HG03571 (cell line): ENCODE measurements around the gene ZNF277.
"Not testable (repeated sequence)": the region's sequence is repeated elsewhere in the genome, so short reads cannot be mapped to it uniquely, and the experiment has no call there.

ENCODE experiments used
- ATAC-seq: cut with Tn5 transposase; IDR thresholded peaks from one replicate; pipeline ENCODE4 v1.9.1; 2021; ENCODE audit not compliant: unreplicated experiment

Gene ZNF277

DNA sequence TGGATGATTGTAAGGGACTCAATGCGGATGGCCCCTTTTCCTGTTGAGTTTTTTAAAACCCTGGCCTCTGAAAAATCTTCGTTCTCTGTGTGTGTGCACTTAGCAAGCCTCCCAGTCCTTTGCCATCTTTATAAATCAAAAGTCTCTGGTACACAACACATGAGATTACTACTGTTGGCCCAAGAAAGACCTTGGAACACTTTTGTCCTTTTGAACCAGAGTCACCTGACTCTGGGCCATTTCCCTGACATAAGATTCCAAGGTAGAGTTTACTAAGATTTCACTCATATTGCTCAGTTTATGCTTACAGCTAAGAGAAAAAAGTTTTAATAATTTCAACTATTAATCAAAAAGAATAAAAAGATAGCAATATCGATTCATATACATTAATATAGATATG, 179.0 kb downstream of the ZNF277 start:
- ATAC-seq = no peak

DNA sequence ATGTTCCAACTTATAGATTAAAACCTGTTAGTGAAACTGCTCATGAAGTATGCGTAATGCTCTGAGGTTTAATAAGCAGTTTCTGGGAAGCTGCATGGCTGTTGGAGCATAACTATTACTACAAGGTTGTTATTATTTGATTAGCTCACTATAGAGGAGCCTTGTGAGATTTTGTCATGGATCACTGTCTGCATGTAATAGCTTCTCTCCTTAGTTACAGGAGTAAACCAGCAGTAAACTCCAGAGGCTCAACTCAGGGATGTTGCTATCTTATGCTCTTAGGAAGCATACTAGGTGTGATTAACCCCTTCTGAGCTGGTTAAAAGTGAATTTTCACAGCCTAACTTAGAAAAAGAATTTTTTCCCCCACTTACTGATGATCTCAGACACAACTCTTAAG, 180.1 kb downstream of the ZNF277 start:
- ATAC-seq = no peak

DNA sequence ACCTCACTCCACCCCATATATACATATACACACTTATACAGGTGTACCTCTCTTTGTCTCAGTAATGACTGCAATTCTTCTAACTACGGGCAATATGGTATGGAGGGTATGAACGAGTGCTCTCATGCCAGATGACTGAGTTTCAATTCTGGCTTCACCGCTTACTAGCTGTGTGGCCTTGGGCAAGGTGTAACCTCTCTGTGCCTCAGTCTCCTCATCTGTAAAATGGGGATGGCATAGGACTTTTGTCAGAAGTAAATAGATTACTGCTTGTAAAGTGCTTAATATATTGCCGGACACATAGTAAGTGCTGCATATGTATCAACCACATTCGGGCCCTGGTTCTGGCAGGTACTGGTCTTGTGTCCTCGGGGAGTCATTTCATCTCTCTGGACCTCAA, 183.7 kb downstream of the ZNF277 start:
- ATAC-seq = no peak

DNA sequence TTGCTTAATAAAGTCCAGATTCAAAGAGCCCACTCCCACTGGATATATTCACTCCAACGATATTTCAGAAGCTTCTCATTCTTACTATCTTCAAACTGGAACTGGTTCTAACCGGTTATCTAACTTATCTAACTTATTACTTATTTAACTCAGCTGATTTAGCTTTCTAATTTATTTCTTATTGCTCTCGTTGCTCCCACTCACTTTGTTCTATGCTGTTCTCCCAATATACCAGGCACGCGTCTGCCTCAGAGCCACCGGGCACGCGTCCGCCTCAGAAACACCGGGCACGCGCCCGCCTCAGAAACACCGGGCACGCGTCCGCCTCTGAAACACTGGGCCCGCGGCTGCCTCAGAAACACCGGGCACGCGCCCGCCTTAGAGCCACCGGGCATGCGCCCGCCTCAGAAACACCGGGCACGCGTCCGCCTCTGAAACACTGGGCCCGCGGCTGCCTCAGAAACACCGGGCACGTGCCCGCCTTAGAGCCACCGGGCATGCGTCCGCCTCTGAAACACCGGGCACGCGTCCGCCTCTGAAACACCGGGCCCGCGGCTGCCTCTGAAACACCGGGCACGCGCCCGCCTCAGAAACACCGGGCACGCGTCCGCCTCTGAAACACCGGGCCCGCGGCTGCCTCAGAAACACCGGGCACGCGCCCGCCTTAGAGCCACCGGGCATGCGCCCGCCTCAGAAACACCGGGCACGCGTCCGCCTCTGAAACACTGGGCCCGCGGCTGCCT, 184.8 kb downstream of the ZNF277 start:
- not testable (repeated sequence) for ATAC-seq

DNA sequence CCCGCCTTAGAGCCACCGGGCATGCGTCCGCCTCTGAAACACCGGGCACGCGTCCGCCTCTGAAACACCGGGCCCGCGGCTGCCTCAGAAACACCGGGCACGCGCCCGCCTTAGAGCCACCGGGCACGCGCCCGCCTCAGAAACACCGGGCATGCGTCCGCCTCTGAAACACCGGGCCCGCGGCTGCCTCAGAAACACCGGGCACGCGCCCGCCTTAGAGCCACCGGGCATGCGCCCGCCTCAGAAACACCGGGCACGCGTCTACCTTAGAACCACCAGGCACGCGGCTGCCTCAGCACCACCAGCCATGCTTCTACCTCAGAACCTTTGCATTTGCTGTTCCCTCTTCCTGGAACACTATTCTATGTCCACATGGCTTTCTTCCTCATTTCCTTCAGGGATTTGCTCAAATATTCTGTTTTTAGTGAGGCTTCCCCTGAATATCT, 185.4 kb downstream of the ZNF277 start:
- not testable (repeated sequence) for ATAC-seq
